SU-DHL-6 (cell line): Measurements from ENCODE around the gene DUSP14.

Experiments
- H2AFZ ChIP-seq: fragments of 200-600 bp; sonication (generic); 2 replicates; pipeline ENCODE4 v1.6.1; 2014; ENCODE audit warnings: low read depth, mild to moderate bottlenecking, moderate library complexity, mixed read lengths, antibody characterized with exemption, low read length; ENCODE audit not compliant: severe bottlenecking
- H3F3A ChIP-seq: fragments of 200-600 bp; shearing (Covaris generic); 2 replicates; pipeline ENCODE4 v1.6.0; 2016; ENCODE audit warnings: antibody characterized with exemption, mild to moderate bottlenecking; ENCODE audit not compliant: insufficient read depth
- H3K27ac ChIP-seq: fragments of 200-600 bp; sonication (generic); 2 replicates; pipeline ENCODE4 v1.5.1; 2016; ENCODE audit warnings: low read depth, mild to moderate bottlenecking, low read length, moderate library complexity, mixed read lengths
- H3K27me3 ChIP-seq: fragments of 200-600 bp; sonication (generic), shearing (Covaris generic); 2 replicates; pipeline ENCODE4 v1.6.0; 2014; ENCODE audit warnings: mild to moderate bottlenecking, low read length
- H3K36me3 ChIP-seq: fragments of 200-600 bp; sonication (generic); 2 replicates; pipeline ENCODE4 v1.6.1; 2014; ENCODE audit warnings: mild to moderate bottlenecking, low read length, mixed read lengths
- H3K4me2 ChIP-seq: fragments of 300-600, 200-600 bp; shearing (Covaris generic), sonication (generic); 2 replicates; pipeline ENCODE4 v1.6.0; 2014; ENCODE audit warnings: low read length, low read depth, mild to moderate bottlenecking; ENCODE audit not compliant: poor library complexity, severe bottlenecking
- H3K4me3 ChIP-seq: fragments of 200-600 bp; sonication (generic); 2 replicates; pipeline ENCODE4 v1.5.1; 2014; ENCODE audit warnings: antibody characterized with exemption, low read length, mild to moderate bottlenecking, mixed read lengths; ENCODE audit not compliant: insufficient read depth, poor library complexity, severe bottlenecking
- H3K79me2 ChIP-seq: fragments of 200-600 bp; sonication (generic); 2 replicates; pipeline ENCODE4 v1.6.1; 2014; ENCODE audit warnings: mild to moderate bottlenecking, low read length, moderate library complexity; ENCODE audit not compliant: insufficient read depth
- H3K9ac ChIP-seq: fragments of 200-600 bp; sonication (generic); 2 replicates; pipeline ENCODE4 v1.7.0; 2014; ENCODE audit warnings: mild to moderate bottlenecking, low read length
- H3K9me2 ChIP-seq: fragments of 200-600 bp; sonication (generic); replicated peaks from 2 replicates; pipeline ENCODE4 v1.6.1; 2014; ENCODE audit warnings: low read length; ENCODE audit not compliant: insufficient read depth
- H3K9me3 ChIP-seq: fragments of 200-600 bp; sonication (generic); 2 replicates; pipeline ENCODE4 v1.6.1; 2014; ENCODE audit warnings: low read length, mixed read lengths; ENCODE audit not compliant: insufficient read depth
- H4K20me1 ChIP-seq: fragments of 200-600 bp; sonication (generic); 2 replicates; pipeline ENCODE4 v1.6.1; 2014; ENCODE audit warnings: low read depth, mild to moderate bottlenecking, antibody characterized with exemption, low read length, moderate library complexity, mixed read lengths
- EZH2phosphoT487 ChIP-seq: fragments of 200-600 bp; sonication (generic), shearing (Covaris generic); conservative IDR thresholded peaks from 2 replicates; pipeline ENCODE4 v1.6.1; 2018; ENCODE audit warnings: mild to moderate bottlenecking, antibody characterized with exemption, low read length, moderate library complexity, mixed read lengths
- TF ChIP-seq, protein P1 (sequence below): fragments of 200-600 bp; sonication (generic); IDR thresholded peaks from one replicate; pipeline ENCODE4 v1.5.1; 2017; ENCODE audit warnings: antibody characterized with exemption, mild to moderate bottlenecking, low read length, moderate library complexity; ENCODE audit not compliant: insufficient read depth, poor library complexity, severe bottlenecking

Gene DUSP14

DNA sequence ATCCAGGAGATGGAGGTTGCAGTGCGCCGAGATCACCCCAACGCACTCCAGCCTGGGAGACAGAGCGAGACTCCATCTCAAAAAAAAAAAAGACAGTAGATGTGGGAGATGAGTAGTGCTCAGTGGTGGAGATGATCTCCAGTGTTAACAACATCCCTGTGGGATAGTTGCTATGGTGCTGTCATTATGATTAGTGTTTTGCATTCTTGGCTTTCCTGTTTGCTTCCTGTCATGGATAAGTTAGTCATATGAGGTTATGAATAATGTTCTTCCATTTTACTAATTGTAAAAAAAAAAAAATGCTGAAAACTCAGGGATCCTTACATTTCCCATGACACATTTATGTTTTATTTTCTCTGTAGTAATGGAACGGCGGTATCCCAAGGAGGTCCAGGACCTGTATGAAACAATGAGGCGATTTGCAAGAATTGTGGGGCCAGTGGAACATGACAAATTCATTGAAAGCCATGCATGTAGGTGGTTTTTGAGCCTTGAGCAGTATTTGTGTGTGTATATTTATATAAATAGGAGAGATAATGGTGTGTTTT, 24.5 kb upstream of the DUSP14 start:
- Histone ChIP-seq H3K9ac (no peak overlapping the region), H3K27ac (no peak overlapping the region), H4K20me1 (no peaks in the 10 kb centered on the region), H2AFZ (no peak overlapping the region), H3K4me2 (no peak overlapping the region), H3K9me2 (no peaks in the 10 kb centered on the region), H3K4me3 (no peak overlapping the region), H3K27me3 (no peaks in the 10 kb centered on the region), H3K79me2 (no peaks in the 10 kb centered on the region), H3K9me3 (no peaks in the 10 kb centered on the region), H3K36me3 (peaks cover 15% of the 10 kb centered on the region; the same call in 1 of the 2 replicates), H3F3A (no peaks in the 10 kb centered on the region)
- TF ChIP-seq, protein P1, sequence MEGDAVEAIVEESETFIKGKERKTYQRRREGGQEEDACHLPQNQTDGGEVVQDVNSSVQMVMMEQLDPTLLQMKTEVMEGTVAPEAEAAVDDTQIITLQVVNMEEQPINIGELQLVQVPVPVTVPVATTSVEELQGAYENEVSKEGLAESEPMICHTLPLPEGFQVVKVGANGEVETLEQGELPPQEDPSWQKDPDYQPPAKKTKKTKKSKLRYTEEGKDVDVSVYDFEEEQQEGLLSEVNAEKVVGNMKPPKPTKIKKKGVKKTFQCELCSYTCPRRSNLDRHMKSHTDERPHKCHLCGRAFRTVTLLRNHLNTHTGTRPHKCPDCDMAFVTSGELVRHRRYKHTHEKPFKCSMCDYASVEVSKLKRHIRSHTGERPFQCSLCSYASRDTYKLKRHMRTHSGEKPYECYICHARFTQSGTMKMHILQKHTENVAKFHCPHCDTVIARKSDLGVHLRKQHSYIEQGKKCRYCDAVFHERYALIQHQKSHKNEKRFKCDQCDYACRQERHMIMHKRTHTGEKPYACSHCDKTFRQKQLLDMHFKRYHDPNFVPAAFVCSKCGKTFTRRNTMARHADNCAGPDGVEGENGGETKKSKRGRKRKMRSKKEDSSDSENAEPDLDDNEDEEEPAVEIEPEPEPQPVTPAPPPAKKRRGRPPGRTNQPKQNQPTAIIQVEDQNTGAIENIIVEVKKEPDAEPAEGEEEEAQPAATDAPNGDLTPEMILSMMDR, result no peak
- no peak for TF ChIP-seq EZH2phosphoT487

DNA sequence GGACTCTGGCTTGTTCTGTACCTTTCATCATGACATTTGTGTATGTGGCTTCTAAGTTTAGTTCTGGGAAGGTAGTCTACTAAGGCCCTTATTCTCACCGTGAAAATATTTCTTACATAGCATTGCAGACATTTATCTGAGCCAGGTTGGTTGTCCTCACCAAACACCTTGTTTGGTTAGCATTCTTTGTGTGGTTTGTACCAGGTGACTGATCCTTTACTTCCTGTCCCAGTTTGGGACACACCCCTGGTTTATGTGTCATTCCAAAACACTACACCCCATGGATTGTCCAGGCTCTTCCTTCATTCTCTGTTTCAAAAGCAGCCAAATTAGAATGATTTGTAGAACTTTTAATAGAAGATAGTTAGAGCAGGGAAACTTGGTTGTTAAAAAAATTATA, 23.2 kb upstream of the DUSP14 start:
- Histone ChIP-seq H4K20me1 (no peaks in the 10 kb centered on the region), H3K9me2 (no peaks in the 10 kb centered on the region), H3K27ac (no peak overlapping the region), H3F3A (no peaks in the 10 kb centered on the region), H3K27me3 (no peaks in the 10 kb centered on the region), H3K36me3 (peaks cover 19% of the 10 kb centered on the region; the same call in 1 of the 2 replicates), H3K4me3 (no peak overlapping the region), H3K9me3 (no peaks in the 10 kb centered on the region), H3K4me2 (no peak overlapping the region), H3K79me2 (no peaks in the 10 kb centered on the region), H2AFZ (no peak overlapping the region), H3K9ac (no peak overlapping the region)
- no peak for TF ChIP-seq EZH2phosphoT487
- TF ChIP-seq, protein P1, result no peak

DNA sequence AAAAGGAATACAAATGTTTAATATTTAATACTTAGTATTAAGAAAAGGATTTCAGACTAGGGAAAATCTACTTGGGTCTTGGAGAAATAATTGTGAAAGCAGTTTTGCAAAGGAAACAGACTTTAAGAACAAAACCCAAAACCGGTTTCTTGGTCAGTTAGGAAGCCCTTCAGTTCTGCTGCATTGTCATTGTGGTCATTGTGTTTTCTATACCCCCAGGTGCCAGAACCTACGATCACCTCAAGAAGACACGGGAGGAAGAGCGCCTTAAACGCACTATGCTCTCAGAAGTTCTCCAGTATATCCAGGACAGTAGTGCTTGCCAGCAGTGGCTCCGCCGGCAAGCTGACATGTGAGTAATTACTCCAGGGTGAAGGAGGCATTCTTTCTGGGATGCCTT, 19.5 kb upstream of the DUSP14 start:
- H3K9me3 ChIP-seq, result no peaks in the 10 kb centered on the region
- no peak for TF ChIP-seq EZH2phosphoT487
- TF ChIP-seq, protein P1, result no peak
- H3K27me3 ChIP-seq, result no peaks in the 10 kb centered on the region
- H3K4me3 ChIP-seq, result no peak overlapping the region
- no peak overlapping the region for H3K27ac ChIP-seq
- H2AFZ ChIP-seq, result no peak overlapping the region
- H3K9me2 ChIP-seq, result no peaks in the 10 kb centered on the region
- no peak overlapping the region for H3K4me2 ChIP-seq
- no peaks in the 10 kb centered on the region for H3F3A ChIP-seq
- no peak overlapping the region for H3K9ac ChIP-seq
- no peaks in the 10 kb centered on the region for H3K79me2 ChIP-seq
- H3K36me3 ChIP-seq, result peaks cover 22% of the 10 kb centered on the region; the same call in 1 of the 2 replicates
- H4K20me1 ChIP-seq, result no peaks in the 10 kb centered on the region
